A549 (cell line): ENCODE measurements around the gene FAM50A.

Experiments used
- CTCF ChIP-seq: fragments of >200 bp; sonication (Bioruptor Twin); formaldehyde crosslinking; IDR thresholded peaks from 3 replicates; pipeline ENCODE4 v1.5.1; 2016
- ELK1 ChIP-seq: fragments of 150-350 bp; IDR thresholded peaks from 2 replicates; pipeline ENCODE4 v1.6.1; 2014; ENCODE audit warnings: low read depth, mild to moderate bottlenecking, low read length
- KDM1A ChIP-seq: fragments of 200-600 bp; sonication (generic); IDR thresholded peaks from 2 replicates; pipeline ENCODE4 v1.6.1; 2016; ENCODE audit warnings: low read depth, mild to moderate bottlenecking
- MAFK ChIP-seq: fragments of 450-650 bp; IDR thresholded peaks from 2 replicates; pipeline ENCODE4 v1.6.1; 2014; ENCODE audit not compliant: partially characterized antibody
- MAX ChIP-seq: IDR thresholded peaks from 2 replicates; pipeline ENCODE4 v1.6.1; 2012
- POLR2A ChIP-seq: IDR thresholded peaks from 2 replicates; pipeline ENCODE4 v1.6.1; 2012; ENCODE audit warnings: mild to moderate bottlenecking, low read length
- REST ChIP-seq: fragments of 200-600 bp; sonication (generic); IDR thresholded peaks from 2 replicates; pipeline ENCODE4 v1.6.1; 2016; ENCODE audit warnings: antibody characterized with exemption, mild to moderate bottlenecking, moderate library complexity

- TF ChIP-seq CTCF (no peak), MAX (no peak), ELK1 (no peak), POLR2A (no peak), REST (no peak), KDM1A (no peak), MAFK (no peak)
These were observed 23.6 kb downstream of the FAM50A start for GRCh38 chrX:154467556-154467955.
